ENCODE measurements around the gene STK33.

STK33 gene

GRCh38 chr11:8390851-8391612 is 203.0 kb downstream of the STK33 start:
- no peak for TF ChIP-seq Cebpa-rat (IDR thresholded peaks at IDR 0.05)
- H3K4me1 ChIP-seq = no peaks in the 10 kb centered on the region
- H3K9me3 ChIP-seq = no peaks in the 10 kb centered on the region
- no peak overlapping the region for H3K27ac ChIP-seq
- H3K4me2 ChIP-seq = no peak overlapping the region
- H3K36me3 ChIP-seq = no peaks in the 10 kb centered on the region
- no peaks in the 10 kb centered on the region for H4K20me1 ChIP-seq
- no peak overlapping the region for H3K9ac ChIP-seq
- no peaks in the 10 kb centered on the region for H3K27me3 ChIP-seq
- no peak overlapping the region for H3K4me3 ChIP-seq

DNA sequence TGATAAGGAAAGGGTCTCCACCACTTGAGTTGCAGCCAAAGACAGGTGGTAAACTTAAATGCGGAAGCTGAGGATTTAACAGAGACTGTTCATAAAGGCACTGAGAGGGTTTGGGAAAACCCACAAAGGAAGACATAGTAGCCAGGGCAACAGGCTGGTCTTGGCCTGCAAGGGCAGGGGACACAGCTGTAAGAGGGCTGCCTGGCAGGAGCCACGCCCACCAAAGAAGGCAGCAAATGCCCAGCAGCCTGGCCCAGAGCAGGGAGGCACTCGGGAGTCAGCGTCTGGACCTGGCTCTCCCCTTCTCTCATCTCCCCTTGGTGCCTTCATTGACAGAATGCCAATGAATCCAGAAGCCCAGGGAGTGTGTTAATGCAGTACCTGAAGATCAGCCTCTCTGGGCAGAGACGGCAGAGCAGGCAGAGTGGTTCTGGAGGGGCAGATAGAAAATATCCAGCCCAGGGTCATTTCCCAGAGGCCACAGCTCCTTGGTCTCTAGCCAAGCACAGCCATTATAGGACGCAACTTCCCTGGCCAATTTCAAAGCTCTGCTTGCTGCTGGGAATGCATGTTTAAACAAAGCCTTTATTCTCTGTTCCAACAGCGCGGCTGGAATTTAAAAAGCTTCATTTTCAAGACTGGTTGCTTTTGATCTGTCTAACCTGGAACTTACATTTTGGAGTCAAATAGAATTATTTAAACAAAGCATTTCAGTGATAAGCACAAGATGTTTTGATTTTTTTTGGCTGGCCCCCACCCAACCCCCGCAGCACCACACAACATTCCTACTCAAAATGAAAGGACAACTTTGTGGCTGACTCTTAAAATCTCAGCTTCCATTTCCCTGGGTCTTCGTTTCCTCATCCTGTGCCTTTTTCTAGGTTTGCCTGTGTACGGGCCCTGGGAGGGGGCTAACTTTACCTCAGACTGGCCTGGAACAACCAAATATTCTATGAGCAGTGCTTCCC is 204.7 kb downstream of the STK33 start:
- H4K20me1 ChIP-seq = no peaks in the 10 kb centered on the region
- H3K27me3 ChIP-seq = no peaks in the 10 kb centered on the region
- H3K36me3 ChIP-seq = no peaks in the 10 kb centered on the region
- no peak overlapping the region for H3K9ac ChIP-seq
- H3K4me2 ChIP-seq = no peak overlapping the region
- H3K4me3 ChIP-seq = no peak overlapping the region
- TF ChIP-seq Cebpa-rat (IDR thresholded peaks at IDR 0.05) = no peak
- H3K27ac ChIP-seq = no peak overlapping the region
- H3K4me1 ChIP-seq = no peaks in the 10 kb centered on the region
- H3K9me3 ChIP-seq = no peaks in the 10 kb centered on the region

DNA sequence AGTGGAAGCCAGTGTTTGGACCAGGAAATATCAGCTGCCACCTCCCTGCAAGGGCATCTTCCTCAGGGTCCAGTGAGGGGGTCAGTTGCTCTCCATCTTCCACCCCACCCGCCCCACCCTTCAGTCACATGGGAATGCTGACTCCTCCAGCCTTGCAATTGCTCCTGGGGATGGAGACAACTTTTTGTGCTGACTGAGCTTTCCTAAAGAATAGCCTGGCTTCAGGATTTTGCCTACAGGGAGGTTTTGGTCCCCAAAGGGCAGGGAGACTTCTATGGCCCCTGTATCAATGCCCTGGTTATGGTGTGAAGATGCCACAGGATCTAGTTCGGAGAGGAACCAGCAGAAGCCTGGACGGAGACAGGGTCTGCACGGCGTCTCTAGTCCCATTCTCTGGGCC is 206.3 kb downstream of the STK33 start:
- Histone ChIP-seq H3K4me3 (no peak overlapping the region), H4K20me1 (no peaks in the 10 kb centered on the region), H3K9me3 (no peaks in the 10 kb centered on the region), H3K36me3 (no peaks in the 10 kb centered on the region), H3K27ac (no peak overlapping the region), H3K27me3 (no peaks in the 10 kb centered on the region), H3K4me1 (no peaks in the 10 kb centered on the region), H3K9ac (no peak overlapping the region), H3K4me2 (no peak overlapping the region)
- TF ChIP-seq Cebpa-rat (IDR thresholded peaks at IDR 0.05) = no peak

DNA sequence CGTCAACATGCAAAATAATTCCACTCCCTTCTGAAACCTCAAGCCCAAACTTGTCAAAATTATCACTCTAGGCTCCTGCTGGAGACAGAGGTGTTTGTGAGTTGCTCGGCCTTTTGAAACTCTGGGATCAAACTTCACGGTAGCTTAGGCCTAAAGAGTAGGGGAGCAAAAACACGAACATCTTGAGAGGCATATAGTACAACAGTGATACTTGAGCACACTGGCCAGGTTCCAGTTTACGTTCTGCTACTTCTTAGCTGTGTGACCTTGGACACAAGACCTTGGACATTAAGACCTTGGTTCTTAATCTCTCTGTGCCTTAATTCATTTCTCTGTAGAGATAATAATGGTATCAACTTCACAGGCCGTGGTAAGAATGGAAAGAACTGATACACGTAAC is 206.9 kb downstream of the STK33 start:
- TF ChIP-seq Cebpa-rat (IDR thresholded peaks at IDR 0.05) = no peak
- H3K9ac ChIP-seq = no peak overlapping the region
- no peaks in the 10 kb centered on the region for H3K9me3 ChIP-seq
- H3K4me3 ChIP-seq = no peak overlapping the region
- no peak overlapping the region for H3K4me2 ChIP-seq
- no peaks in the 10 kb centered on the region for H3K36me3 ChIP-seq
- no peaks in the 10 kb centered on the region for H4K20me1 ChIP-seq
- no peaks in the 10 kb centered on the region for H3K4me1 ChIP-seq
- H3K27ac ChIP-seq = no peak overlapping the region
- H3K27me3 ChIP-seq = no peaks in the 10 kb centered on the region

- Histone ChIP-seq H3K27ac (no peak overlapping the region), H3K4me3 (no peak overlapping the region), H3K9ac (no peak overlapping the region), H3K4me2 (no peak overlapping the region), H3K4me1 (no peaks in the 10 kb centered on the region), H4K20me1 (no peaks in the 10 kb centered on the region), H3K9me3 (no peaks in the 10 kb centered on the region), H3K27me3 (no peaks in the 10 kb centered on the region), H3K36me3 (no peaks in the 10 kb centered on the region)
- no peak for TF ChIP-seq Cebpa-rat (IDR thresholded peaks at IDR 0.05)
Observed at GRCh38 chr11:8386134-8386864, 207.7 kb downstream of the STK33 start.

GRCh38 chr11:8384199-8384821 is 209.7 kb downstream of the STK33 start:
- no peak overlapping the region for H3K27ac ChIP-seq
- H4K20me1 ChIP-seq = no peaks in the 10 kb centered on the region
- H3K9ac ChIP-seq = no peak overlapping the region
- no peak overlapping the region for H3K4me2 ChIP-seq
- H3K9me3 ChIP-seq = no peaks in the 10 kb centered on the region
- H3K27me3 ChIP-seq = no peaks in the 10 kb centered on the region
- H3K4me3 ChIP-seq = no peak overlapping the region
- TF ChIP-seq Cebpa-rat (IDR thresholded peaks at IDR 0.05) = no peak
- H3K36me3 ChIP-seq = no peaks in the 10 kb centered on the region
- H3K4me1 ChIP-seq = no peaks in the 10 kb centered on the region

GRCh38 chr11:8383627-8384026 is 210.4 kb downstream of the STK33 start:
- H3K27me3 ChIP-seq = no peaks in the 10 kb centered on the region
- H3K9me3 ChIP-seq = no peaks in the 10 kb centered on the region
- H4K20me1 ChIP-seq = no peaks in the 10 kb centered on the region
- no peak for TF ChIP-seq Cebpa-rat (IDR thresholded peaks at IDR 0.05)
- no peaks in the 10 kb centered on the region for H3K4me1 ChIP-seq
- H3K27ac ChIP-seq = no peak overlapping the region
- no peak overlapping the region for H3K4me2 ChIP-seq
- no peak overlapping the region for H3K4me3 ChIP-seq
- no peaks in the 10 kb centered on the region for H3K36me3 ChIP-seq
- no peak overlapping the region for H3K9ac ChIP-seq

DNA sequence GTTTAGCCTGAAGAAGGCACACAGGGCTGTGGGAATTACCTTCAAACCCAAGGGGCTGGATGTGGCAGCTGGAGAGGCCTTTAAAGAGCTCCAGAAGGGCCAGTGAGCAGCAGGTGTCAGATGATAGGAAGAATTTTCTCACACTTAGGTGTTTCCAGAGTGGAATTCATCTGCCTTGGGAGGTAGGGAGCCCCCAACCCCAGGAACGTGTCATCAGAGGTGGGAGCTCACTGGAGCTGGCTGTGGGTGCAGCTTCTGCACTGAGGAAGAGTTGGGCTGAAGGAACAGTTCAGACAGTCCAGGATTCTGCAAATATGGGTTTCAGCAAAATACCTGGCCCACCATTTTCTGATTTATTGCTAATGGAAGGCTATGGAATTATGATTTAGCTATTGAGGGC is 210.8 kb downstream of the STK33 start:
- no peaks in the 10 kb centered on the region for H3K4me1 ChIP-seq
- no peaks in the 10 kb centered on the region for H3K9me3 ChIP-seq
- no peak overlapping the region for H3K4me2 ChIP-seq
- no peak overlapping the region for H3K9ac ChIP-seq
- H3K36me3 ChIP-seq = no peaks in the 10 kb centered on the region
- no peak overlapping the region for H3K4me3 ChIP-seq
- no peaks in the 10 kb centered on the region for H4K20me1 ChIP-seq
- TF ChIP-seq Cebpa-rat (IDR thresholded peaks at IDR 0.05) = no peak
- no peak overlapping the region for H3K27ac ChIP-seq
- no peaks in the 10 kb centered on the region for H3K27me3 ChIP-seq

DNA sequence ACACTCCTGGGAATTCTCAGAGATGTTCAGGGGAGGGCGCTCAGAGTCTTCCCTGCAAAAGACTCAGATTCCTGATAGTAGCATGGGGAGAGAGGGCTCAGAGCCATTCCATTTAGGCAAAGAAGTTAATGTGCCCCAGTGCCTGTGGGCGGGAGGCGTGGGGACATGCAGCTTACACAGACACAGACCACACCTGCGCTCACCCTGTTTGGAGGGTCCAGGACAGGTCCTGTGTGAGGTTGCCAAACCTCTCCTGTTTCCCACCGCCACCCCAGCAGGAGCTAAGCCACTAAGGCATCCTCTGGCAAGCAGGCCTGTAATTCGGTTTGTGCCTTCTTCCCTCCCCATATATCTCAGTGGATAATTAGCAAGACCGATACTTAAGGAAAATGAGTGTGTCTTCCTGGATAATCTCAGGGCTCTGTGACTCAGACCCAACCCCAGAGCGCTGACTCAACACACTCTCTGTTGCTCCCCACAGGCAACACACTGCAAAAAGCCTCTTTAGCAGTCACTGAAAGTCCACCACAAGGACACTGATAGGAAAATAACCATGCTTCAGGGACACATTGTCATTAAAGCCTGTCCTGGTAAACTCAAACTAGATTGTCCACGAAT is 211.5 kb downstream of the STK33 start:
- no peak for TF ChIP-seq Cebpa-rat (IDR thresholded peaks at IDR 0.05)
- Histone ChIP-seq H3K4me3 (no peak overlapping the region), H3K27ac (no peak overlapping the region), H3K27me3 (no peaks in the 10 kb centered on the region), H3K4me1 (no peaks in the 10 kb centered on the region), H3K36me3 (no peaks in the 10 kb centered on the region), H4K20me1 (no peaks in the 10 kb centered on the region), H3K9ac (no peak overlapping the region), H3K9me3 (no peaks in the 10 kb centered on the region), H3K4me2 (no peak overlapping the region)
